OCI-M2 (cell line): Measurements from ENCODE around the gene TEX14.
"Not testable (repeated sequence)": the region's sequence is repeated elsewhere in the genome, so short reads cannot be mapped to it uniquely, and the experiment has no call there.

Source experiments
- DNase-seq: peaks from one replicate; lab custom pipeline; 2025; ENCODE audit not compliant: unreplicated experiment; lab: John Stamatoyannopoulos, UW

The TEX14 gene

DNA sequence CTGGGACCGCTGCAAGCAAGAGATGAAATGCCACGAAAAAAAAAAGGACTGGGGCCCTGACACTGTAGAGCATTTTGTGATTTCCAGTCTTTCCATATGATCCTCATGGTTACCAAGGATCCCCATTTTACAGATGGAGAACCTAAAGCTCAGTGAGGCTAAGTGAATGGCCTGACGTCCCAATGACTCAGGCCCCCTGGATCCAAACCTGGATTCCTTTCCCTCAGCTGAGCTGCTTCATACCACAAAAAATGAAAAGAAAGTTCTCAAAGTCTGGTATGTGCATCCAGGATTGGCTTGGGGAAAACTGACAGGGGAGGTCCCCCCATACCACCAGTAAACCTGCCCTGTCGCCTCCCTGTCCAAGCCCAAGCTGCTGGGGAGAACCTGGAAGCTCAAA lies 80.5 kb downstream of the TEX14 start:
- no peak for DNase-seq

DNA sequence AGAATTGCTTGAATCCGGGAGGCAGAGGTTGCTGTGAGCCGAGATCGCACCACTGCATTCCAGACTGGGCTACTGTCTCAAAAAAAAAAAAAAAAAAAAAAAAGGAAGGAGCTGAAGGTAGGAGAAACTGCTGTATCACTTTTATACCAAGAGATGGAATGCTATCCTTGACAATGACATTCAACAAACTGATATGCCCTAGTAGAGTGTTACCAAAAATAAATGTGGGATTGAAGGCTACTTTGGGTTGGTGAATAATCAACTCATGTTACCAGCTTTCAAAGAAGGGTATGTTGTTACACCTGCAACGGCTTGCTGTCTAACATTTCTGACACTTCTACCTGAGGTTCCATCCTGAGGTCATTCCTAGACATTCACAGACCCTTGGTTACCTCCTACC lies 84.9 kb downstream of the TEX14 start:
- DNase-seq: no peak

GRCh38 chr17:58605986-58606385 lies 85.9 kb downstream of the TEX14 start:
- no peak for DNase-seq

GRCh38 chr17:58605470-58605869 lies 86.4 kb downstream of the TEX14 start:
- DNase-seq: no peak

DNA sequence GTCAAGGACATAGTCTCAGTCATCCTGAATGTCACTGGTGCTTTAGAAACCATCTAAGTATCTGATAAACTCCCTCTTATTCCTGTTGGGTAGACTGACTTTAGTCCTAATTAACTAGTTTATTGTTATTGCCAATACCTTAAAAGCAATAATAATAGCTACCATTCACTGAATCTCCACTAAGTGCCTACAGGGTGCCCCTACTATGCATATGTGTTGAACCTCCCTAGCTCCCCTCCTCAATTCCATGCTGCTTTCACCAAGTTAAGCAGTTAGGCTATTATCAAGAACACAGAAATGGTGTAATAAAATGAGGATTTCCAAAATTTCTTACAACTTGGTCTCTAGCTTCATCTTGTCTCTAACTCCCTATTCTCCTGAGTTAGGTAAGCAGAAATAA lies 89.9 kb downstream of the TEX14 start:
- no peak for DNase-seq

DNA sequence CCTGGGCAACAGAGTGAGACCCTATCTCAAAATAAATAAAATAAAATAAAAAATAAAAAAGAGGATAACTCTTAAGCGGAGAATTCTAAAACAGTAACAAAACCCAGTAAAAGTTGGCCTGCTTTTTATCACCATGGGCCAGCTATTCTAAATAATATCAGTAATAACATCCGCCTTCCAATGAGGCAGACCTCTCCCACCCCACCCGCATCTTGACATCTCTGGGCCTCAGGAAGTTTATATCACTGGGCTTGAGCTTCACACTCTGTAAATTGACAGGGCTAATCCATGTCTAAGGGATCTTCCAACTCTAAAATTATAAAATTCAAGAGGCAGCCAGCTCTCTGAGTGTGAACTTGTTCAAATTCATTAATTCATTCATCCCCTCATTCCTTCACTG lies 94.5 kb downstream of the TEX14 start:
- DNase-seq: no peak

GRCh38 chr17:58595194-58595792 lies 96.6 kb downstream of the TEX14 start:
- DNase-seq: no peak

GRCh38 chr17:58593123-58593522 lies 98.7 kb downstream of the TEX14 start:
- no peak for DNase-seq

GRCh38 chr17:58591455-58591854 lies 100.4 kb downstream of the TEX14 start:
- DNase-seq: no peak

GRCh38 chr17:58590377-58590776 lies 101.5 kb downstream of the TEX14 start:
- DNase-seq: no peak

- DNase-seq: no peak
Measured at GRCh38 chr17:58587713-58588117, 104.1 kb downstream of the TEX14 start.

DNA sequence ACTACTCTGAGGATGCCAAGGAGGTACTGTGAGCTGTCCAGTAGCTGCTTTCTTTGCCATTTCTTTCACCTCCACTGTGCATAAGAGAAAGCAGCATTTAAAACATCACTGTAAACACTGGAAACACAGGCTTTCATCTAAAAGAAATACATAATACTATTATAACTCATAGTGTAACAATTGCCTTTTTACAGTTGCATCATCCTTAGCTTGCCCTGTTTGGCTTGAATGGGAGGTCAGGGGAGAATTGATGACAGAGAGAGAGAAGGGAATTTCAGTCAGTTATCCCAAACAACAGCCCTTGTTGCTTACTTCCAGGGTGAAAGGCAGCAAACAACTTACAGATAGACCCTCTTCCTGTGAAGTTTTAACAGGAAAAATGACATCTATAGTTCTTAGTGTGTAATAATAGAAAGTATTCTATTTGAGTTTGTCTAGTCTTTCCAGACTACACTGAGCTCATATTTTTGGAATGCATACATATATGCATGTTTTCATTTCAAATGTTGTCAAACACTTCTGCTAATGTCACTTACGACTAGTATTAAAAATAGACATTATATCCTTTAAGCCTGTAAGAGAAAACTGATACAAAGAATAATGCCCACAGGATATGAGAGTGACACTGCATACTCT lies 105.7 kb downstream of the TEX14 start:
- no peak for DNase-seq

DNA sequence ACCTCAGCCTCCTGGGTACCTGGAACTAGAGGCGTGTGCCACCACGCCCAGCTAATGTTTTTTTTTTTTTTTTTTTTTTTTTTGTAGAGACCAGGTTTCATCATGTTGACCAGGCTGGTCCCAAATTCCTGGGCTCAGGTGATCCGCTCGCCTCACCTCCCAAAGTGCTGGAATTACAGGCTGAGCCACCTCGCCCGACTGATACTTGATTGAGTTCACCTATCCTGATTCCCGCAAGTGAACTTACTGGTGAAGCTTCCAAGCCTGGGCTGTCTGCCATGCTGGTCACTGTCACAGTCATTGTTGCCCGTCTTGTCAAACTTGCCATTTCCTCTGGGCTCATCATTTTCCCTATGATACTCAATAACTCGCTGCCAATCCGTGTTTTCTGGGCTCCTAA lies 106.3 kb downstream of the TEX14 start:
- no peak for DNase-seq

- DNase-seq: no peak
Measured at GRCh38 chr17:58583486-58583885, 108.4 kb downstream of the TEX14 start.

- DNase-seq: not testable (repeated sequence)
Measured at GRCh38 chr17:58582718-58583117, 109.1 kb downstream of the TEX14 start.

- no peak for DNase-seq
Measured at GRCh38 chr17:58580671-58581070, 111.2 kb downstream of the TEX14 start.

DNA sequence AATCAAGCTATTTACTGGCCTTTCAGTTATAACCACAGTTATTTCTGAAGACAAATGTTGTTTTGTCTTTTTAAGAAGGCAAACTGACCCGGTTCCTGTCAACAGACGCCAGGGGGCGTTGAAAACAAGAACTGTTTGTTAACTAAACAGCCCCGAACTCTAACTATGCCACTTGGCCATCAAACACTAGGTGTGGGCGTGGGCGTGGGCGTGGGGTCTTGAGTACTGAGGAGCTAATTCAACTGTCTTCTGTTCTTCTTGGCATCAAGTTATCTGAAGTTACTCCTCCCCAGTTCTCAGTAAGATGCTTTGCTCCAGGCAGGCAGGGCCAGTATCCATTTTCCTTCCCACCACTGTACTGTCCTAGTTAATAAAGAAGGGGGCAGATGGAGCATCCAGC lies 114.1 kb downstream of the TEX14 start:
- DNase-seq: no peak

DNA sequence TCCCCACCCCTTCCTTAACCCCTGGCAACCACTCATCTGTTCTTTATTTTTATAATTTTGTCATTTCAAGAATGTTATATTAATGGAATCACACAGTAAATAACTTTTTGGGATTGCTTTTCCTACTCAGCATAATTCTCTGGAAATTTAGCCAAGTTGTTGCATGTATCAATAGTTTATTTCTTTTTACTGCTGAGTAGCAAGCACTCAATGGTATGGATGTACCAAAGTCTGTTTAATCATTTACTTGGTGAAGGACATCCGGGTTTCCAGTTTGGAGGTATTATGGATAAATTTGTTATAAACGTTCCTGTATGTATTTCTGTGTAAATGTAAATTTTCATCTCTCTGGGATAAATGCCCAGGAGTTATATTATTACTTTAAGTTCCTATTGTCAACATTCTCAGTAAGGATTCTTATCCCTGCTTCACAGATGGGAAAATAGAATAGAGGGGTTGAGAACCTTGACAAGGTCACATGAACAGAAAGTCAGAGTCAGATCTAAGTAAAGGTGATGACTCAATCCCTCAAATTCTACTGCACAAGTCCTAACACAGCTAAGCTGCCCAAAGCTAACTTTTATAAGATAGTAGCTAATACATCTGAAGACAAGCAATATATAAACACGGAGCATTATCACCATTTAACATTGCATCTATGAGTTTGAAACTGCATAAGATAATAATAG lies 115.0 kb downstream of the TEX14 start:
- DNase-seq: no peak

DNA sequence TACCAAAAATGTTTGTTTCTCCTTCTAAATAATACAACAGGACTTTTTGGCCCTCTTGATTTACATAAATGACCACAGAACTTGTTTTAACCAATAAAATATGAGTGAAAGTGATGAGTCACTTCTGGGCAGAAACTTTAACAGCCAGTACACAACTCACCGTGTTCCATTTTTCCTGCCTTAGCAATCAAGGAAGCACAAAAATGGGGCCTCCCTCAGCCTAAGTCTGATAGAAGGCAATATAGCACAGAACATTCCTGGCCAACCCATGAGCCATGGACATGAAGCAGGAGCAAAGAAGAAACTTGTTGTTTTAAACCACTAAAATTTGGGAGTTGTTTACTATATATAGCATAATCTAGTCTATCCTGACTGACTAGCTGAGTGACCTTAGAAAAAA lies 116.3 kb downstream of the TEX14 start:
- no peak for DNase-seq

GRCh38 chr17:58574025-58574424 lies 117.8 kb downstream of the TEX14 start:
- no peak for DNase-seq

GRCh38 chr17:58572846-58573245 lies 119.0 kb downstream of the TEX14 start:
- no peak for DNase-seq

DNA sequence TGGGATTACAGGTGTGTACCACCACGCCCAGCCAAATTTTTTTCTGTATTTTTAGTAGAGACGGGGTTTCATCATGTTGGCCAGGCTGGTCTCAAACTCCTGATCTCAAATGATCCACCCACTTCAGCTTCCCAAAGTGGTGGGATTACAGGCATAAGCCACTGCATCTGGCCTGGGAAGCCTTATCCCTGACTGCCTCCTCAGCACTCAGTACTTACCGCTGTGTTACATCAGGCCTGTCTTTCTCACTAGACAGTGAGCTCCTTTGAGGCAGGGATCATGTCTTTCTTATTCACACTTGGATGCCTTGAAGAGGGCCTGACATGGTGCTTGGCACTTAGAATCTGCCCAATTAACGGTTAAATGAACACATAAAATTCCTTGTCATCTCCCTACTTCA lies 121.1 kb downstream of the TEX14 start:
- DNase-seq: no peak

DNA sequence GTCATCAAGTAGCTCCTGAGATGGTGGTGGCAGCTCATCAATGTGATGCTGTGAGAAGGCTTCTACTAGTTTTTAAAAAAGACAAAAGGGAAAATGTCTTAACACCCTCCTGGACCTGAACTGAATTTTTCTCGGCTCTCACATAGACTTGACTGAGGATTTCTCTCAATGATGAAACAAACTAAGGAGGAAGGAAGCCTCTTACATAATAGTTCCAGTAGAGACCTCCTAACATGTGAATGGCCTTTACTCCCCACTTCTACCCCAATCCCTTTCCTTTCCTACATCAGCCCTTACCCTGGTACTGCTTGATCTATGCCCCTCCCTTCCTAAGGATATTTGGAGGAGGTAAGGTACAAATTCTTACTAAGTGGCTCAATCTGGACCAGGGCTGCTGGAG lies 122.6 kb downstream of the TEX14 start:
- DNase-seq: no peak
